SU-DHL-6 (cell line): ENCODE data around the gene CNMD.
"Not testable (repeated sequence)": the region's sequence is repeated elsewhere in the genome, so short reads cannot be mapped to it uniquely, and the experiment has no call there.

Experiments used
- CTCF ChIP-seq: fragments of 200-600 bp; sonication (generic); IDR thresholded peaks from one replicate; pipeline ENCODE4 v1.5.1; 2017; ENCODE audit warnings: antibody characterized with exemption, mild to moderate bottlenecking, low read length, moderate library complexity; ENCODE audit not compliant: insufficient read depth, poor library complexity, severe bottlenecking
- EZH2phosphoT487 ChIP-seq: fragments of 200-600 bp; sonication (generic), shearing (Covaris generic); conservative IDR thresholded peaks from 2 replicates; pipeline ENCODE4 v1.6.1; 2018; ENCODE audit warnings: mild to moderate bottlenecking, antibody characterized with exemption, low read length, moderate library complexity, mixed read lengths

GRCh38 chr13:52685806-52686205 lies 53.8 kb downstream of the CNMD start:
- TF ChIP-seq CTCF, EZH2phosphoT487: not testable (repeated sequence)
